Activated T-cell treated with anti-CD3 and anti-CD28 coated beads, Interleukin-2, amount 50 U/mL, for 1 hour (primary cell): ENCODE results near the gene SLC26A3.

Source experiments
- DNase-seq: peaks from one replicate; pipeline ENCODE4 v3.0.0-alpha.2; 2020

The SLC26A3 gene

GRCh38 chr7:107815254-107815882 lies 12.3 kb upstream of the SLC26A3 start:
- DNase-seq = no peak

GRCh38 chr7:107813524-107813923 lies 10.5 kb upstream of the SLC26A3 start:
- no peak for DNase-seq

- no peak for DNase-seq
Observed at GRCh38 chr7:107811934-107812333, 8.9 kb upstream of the SLC26A3 start.

GRCh38 chr7:107810626-107811025 lies 7.6 kb upstream of the SLC26A3 start:
- no peak for DNase-seq

- no peak for DNase-seq
Observed at GRCh38 chr7:107809179-107809578, 6.2 kb upstream of the SLC26A3 start.

- no peak for DNase-seq
Observed at GRCh38 chr7:107799647-107800264, 3.3 kb downstream of the SLC26A3 start.

GRCh38 chr7:107792364-107792763 lies 10.7 kb downstream of the SLC26A3 start:
- DNase-seq = no peak

GRCh38 chr7:107789647-107790046 lies 13.4 kb downstream of the SLC26A3 start:
- no peak for DNase-seq

- no peak for DNase-seq
Observed at GRCh38 chr7:107788662-107789061, 14.4 kb downstream of the SLC26A3 start.

- no peak for DNase-seq
Observed at GRCh38 chr7:107788216-107788615, 14.8 kb downstream of the SLC26A3 start.

- DNase-seq = no peak
Observed at GRCh38 chr7:107785926-107786325, 17.1 kb downstream of the SLC26A3 start.

GRCh38 chr7:107785170-107785569 lies 17.9 kb downstream of the SLC26A3 start:
- no peak for DNase-seq

GRCh38 chr7:107783648-107784047 lies 19.4 kb downstream of the SLC26A3 start:
- DNase-seq = no peak

GRCh38 chr7:107782374-107782773 lies 20.6 kb downstream of the SLC26A3 start:
- DNase-seq = no peak

GRCh38 chr7:107779647-107780099 lies 23.4 kb downstream of the SLC26A3 start:
- DNase-seq = no peak

GRCh38 chr7:107778283-107778682 lies 24.7 kb downstream of the SLC26A3 start:
- no peak for DNase-seq

- no peak for DNase-seq
Observed at GRCh38 chr7:107777702-107778101, 25.3 kb downstream of the SLC26A3 start.

GRCh38 chr7:107773027-107773426 lies 30.0 kb downstream of the SLC26A3 start:
- no peak for DNase-seq

- no peak for DNase-seq
Observed at GRCh38 chr7:107768263-107768662, 34.8 kb downstream of the SLC26A3 start.

- DNase-seq = no peak
Observed at GRCh38 chr7:107767391-107767790, 35.6 kb downstream of the SLC26A3 start.

GRCh38 chr7:107758667-107759066 lies 44.4 kb downstream of the SLC26A3 start:
- DNase-seq = no peak

GRCh38 chr7:107754642-107755041 lies 48.4 kb downstream of the SLC26A3 start:
- no peak for DNase-seq

GRCh38 chr7:107751113-107751512 lies 51.9 kb downstream of the SLC26A3 start:
- DNase-seq = no peak

GRCh38 chr7:107746006-107746405 lies 57.0 kb downstream of the SLC26A3 start:
- DNase-seq = no peak

- no peak for DNase-seq
Observed at GRCh38 chr7:107744345-107744750, 58.7 kb downstream of the SLC26A3 start.
